GM12878 (cell line): Measurements from ENCODE around the gene COL3A1. TPM values are rescaled to one million over a fixed set of nuclear protein-coding genes. Genes with fewer than 3 reads are reported as not detected.

Source experiments
- ATAC-seq: fragments of 200-7000 bp; cut with Tn5 transposase; 3 replicates; pipeline ENCODE4 v1.9.1; 2020; ENCODE audit warnings: mild to moderate bottlenecking, moderate library complexity
- BruUV-seq: library from RNA; stranded (reverse); fragments of 400-500 nt; replicated peaks from 2 replicates; lab custom pipeline; 2021; lab: Mats Ljungman, UMichigan
- CTCF ChIA-PET: fragments of 300-600 bp; sonication (Branson Sonifier 250); formaldehyde crosslinking; extraction: SDS; loops from one replicate; lab custom pipeline; 2021; ENCODE audit warnings: inconsistent platforms; lab: Yijun Ruan, JAX
- POLR2A ChIA-PET: fragments of 350-600 bp; formaldehyde crosslinking; extraction: SDS; loops from one replicate; lab custom pipeline; 2021; ENCODE audit warnings: inconsistent platforms; lab: Charles Lee
- RAD21 ChIA-PET: fragments of 300-600 bp; sonication (Branson Sonifier 250); formaldehyde crosslinking; loops from one replicate; lab custom pipeline; 2023; ENCODE audit warnings: antibody characterized with exemption; ENCODE audit not compliant: unreplicated experiment; lab: Charles Lee
- SMC1A ChIA-PET: fragments of 300-600 bp; sonication (Branson Sonifier 250); formaldehyde crosslinking; loops from one replicate; lab custom pipeline; 2023; ENCODE audit not compliant: unreplicated experiment, uncharacterized antibody; lab: Charles Lee
- DNase-seq: peaks from one replicate; pipeline ENCODE4 v3.0.0-alpha.2; 2011; ENCODE audit warnings: low read depth, low spot score
- FAIRE-seq: peaks from 3 replicates; lab custom pipeline; 2011; peaks lifted over from hg19 to GRCh38; lab: Jason Lieb, UNC
- H2AFZ ChIP-seq: 2 replicates; pipeline ENCODE4 v1.6.0; 2011; ENCODE audit warnings: low read depth, low read length, control low read depth; ENCODE audit not compliant: control insufficient read depth
- H3K27ac ChIP-seq: 2 replicates; pipeline ENCODE4 v1.5.1; 2011; ENCODE audit warnings: control low read depth; ENCODE audit not compliant: control insufficient read depth, insufficient read depth
- H3K27me3 ChIP-seq, 2 experiments: replicated peaks in 1 of 2; 2 replicates each; pipeline versions ENCODE4 v1.6.0 to v1.6.1; 2011; ENCODE audit warnings: low read length in 1 of 2; ENCODE audit not compliant: control insufficient read depth in 2 of 2, insufficient read depth in 2 of 2
- H3K36me3 ChIP-seq, 2 experiments: 2 replicates each; pipeline ENCODE4 v1.5.1; 2011; ENCODE audit warnings: low read length in 1 of 2; ENCODE audit not compliant: control insufficient read depth in 2 of 2, insufficient read depth in 2 of 2
- H3K4me1 ChIP-seq: 2 replicates; pipeline ENCODE4 v1.6.1; 2011; ENCODE audit warnings: mild to moderate bottlenecking, low read length, moderate library complexity, mixed read lengths; ENCODE audit not compliant: control insufficient read depth, insufficient read depth
- H3K4me2 ChIP-seq: 2 replicates; pipeline ENCODE4 v1.6.0; 2011; ENCODE audit warnings: control low read depth; ENCODE audit not compliant: control insufficient read depth, insufficient read depth
- H3K4me3 ChIP-seq: fragments of 200-600 bp; sonication (generic); 2 replicates; pipeline ENCODE4 v1.5.1; 2016
- H3K79me2 ChIP-seq: 2 replicates; pipeline ENCODE4 v1.6.0; 2011; ENCODE audit warnings: low read length; ENCODE audit not compliant: control insufficient read depth, insufficient read depth
- H3K9ac ChIP-seq: 2 replicates; pipeline ENCODE4 v1.8.0; 2011; ENCODE audit warnings: low read length, control low read depth, mixed read lengths; ENCODE audit not compliant: control insufficient read depth, insufficient read depth
- H3K9me3 ChIP-seq: replicated peaks from 3 replicates; pipeline ENCODE4 v1.5.1; 2011; ENCODE audit warnings: mild to moderate bottlenecking, low read length; ENCODE audit not compliant: control insufficient read depth, insufficient read depth
- H4K20me1 ChIP-seq: 2 replicates; pipeline ENCODE4 v1.6.0; 2011; ENCODE audit not compliant: control insufficient read depth, insufficient read depth
- ATF2 ChIP-seq: IDR thresholded peaks from 2 replicates; pipeline ENCODE4 v1.6.1; 2012; ENCODE audit warnings: low read length, inconsistent platforms
- ATF7 ChIP-seq: fragments of 450-650 bp; IDR thresholded peaks from 2 replicates; pipeline ENCODE4 v1.6.1; 2016; ENCODE audit warnings: low read depth, mild to moderate bottlenecking
- BCL11A ChIP-seq: IDR thresholded peaks from 2 replicates; pipeline ENCODE4 v1.6.1; 2011; ENCODE audit warnings: low read depth, low read length
- EED ChIP-seq: sonication (generic); IDR thresholded peaks from 2 replicates; pipeline ENCODE4 v1.6.1; 2016; ENCODE audit warnings: antibody characterized with exemption, low read depth
- EGR1 ChIP-seq, 2 experiments: IDR thresholded peaks; 1 replicate in 1 of 2; 2 replicates in 1 of 2; pipeline ENCODE4 v1.6.1; 2011 to 2012; ENCODE audit warnings: low read depth in 2 of 2, low read length in 2 of 2, borderline replicate concordance in 1 of 2, mild to moderate bottlenecking in 1 of 2, moderate library complexity in 1 of 2
- ETV6 ChIP-seq, 2 experiments: fragments of 450-650 bp in 1 of 2; IDR thresholded peaks in 1 of 2; conservative IDR thresholded peaks in 1 of 2; 2 replicates each; pipeline ENCODE4 v1.6.1; 2014; ENCODE audit warnings: antibody characterized with exemption in 1 of 2, borderline replicate concordance in 1 of 2, low read depth in 1 of 2, mild to moderate bottlenecking in 1 of 2, moderate library complexity in 1 of 2
- GABPA ChIP-seq: IDR thresholded peaks from 2 replicates; pipeline ENCODE4 v1.6.1; 2014; ENCODE audit warnings: antibody characterized with exemption, low read depth, mild to moderate bottlenecking, inconsistent platforms
- IKZF1 ChIP-seq: fragments of 450-650 bp; conservative IDR thresholded peaks from 2 replicates; pipeline ENCODE4 v1.6.1; 2017; ENCODE audit warnings: antibody characterized with exemption, mild to moderate bottlenecking
- IKZF2 ChIP-seq, 2 experiments: fragments of 450-650 bp; IDR thresholded peaks; 2 replicates each; pipeline ENCODE4 v1.6.1; 2017; ENCODE audit warnings: mild to moderate bottlenecking in 2 of 2, moderate library complexity in 2 of 2
- JUNB ChIP-seq: IDR thresholded peaks from 2 replicates; pipeline ENCODE4 v1.6.1; 2016; ENCODE audit warnings: antibody characterized with exemption, mild to moderate bottlenecking
- MXI1 ChIP-seq: fragments of 150-350 bp; IDR thresholded peaks from 2 replicates; pipeline ENCODE4 v1.6.1; 2011; ENCODE audit warnings: low read depth, mild to moderate bottlenecking, inconsistent platforms, low read length, improper control_type of control experiment
- MYC ChIP-seq: IDR thresholded peaks from 2 replicates; pipeline ENCODE4 v1.6.1; 2011; ENCODE audit warnings: mild to moderate bottlenecking, low read length, moderate library complexity, inconsistent platforms; ENCODE audit not compliant: insufficient read depth, insufficient replicate concordance, insufficient read length, severe bottlenecking
- NBN ChIP-seq: fragments of 450-650 bp; IDR thresholded peaks from 2 replicates; pipeline ENCODE4 v1.6.1; 2016
- NFYB ChIP-seq: IDR thresholded peaks from 2 replicates; pipeline ENCODE4 v1.6.1; 2011; ENCODE audit warnings: low read depth, mild to moderate bottlenecking, low read length, improper control_type of control experiment, moderate library complexity; ENCODE audit not compliant: insufficient read depth
- NR2C1 ChIP-seq: fragments of 450-650 bp; IDR thresholded peaks from 2 replicates; pipeline ENCODE4 v1.6.1; 2017; ENCODE audit warnings: antibody characterized with exemption, mild to moderate bottlenecking, moderate library complexity
- PAX8 ChIP-seq: fragments of 450-650 bp; IDR thresholded peaks from 2 replicates; pipeline ENCODE4 v1.6.1; 2017; ENCODE audit warnings: mild to moderate bottlenecking, moderate library complexity
- RCOR1 ChIP-seq: conservative IDR thresholded peaks from 2 replicates; pipeline ENCODE4 v1.6.1; 2012; ENCODE audit warnings: low read depth, low read length, improper control_type of control experiment
- SIX5 ChIP-seq: IDR thresholded peaks from 2 replicates; pipeline ENCODE4 v1.6.1; 2011; ENCODE audit warnings: mild to moderate bottlenecking, low read depth, low read length, moderate library complexity; ENCODE audit not compliant: severe bottlenecking
- WGBS: methylation state at CpG from one replicate; pipeline ENCODE4 v1.1.6; 2016; ENCODE audit warnings: low lambda C conversion rate; ENCODE audit not compliant: insufficient replicate concordance, insufficient coverage; ENCODE audit errors: missing lambda C conversion rate; 5-methylcytosine and 5-hydroxymethylcytosine counted together
- in situ Hi-C: fragments of 300-500 bp; cut with MboI; formaldehyde crosslinking; loops from 9 replicates; pipeline ENCODE4 v1.14.3; 2018; ENCODE audit warnings: mixed read lengths
- intact Hi-C: fragments of 100-400 bp; cut with micrococcal nuclease; formaldehyde crosslinking; loops from one replicate; pipeline ENCODE4 v1.14.2; 2022; ENCODE audit not compliant: unreplicated experiment
- polyA plus RNA-seq, 11 experiments: library from polyadenylated mRNA; depleted of rRNA in 4 of 11; unstranded in 6 of 11; stranded (reverse) in 5 of 11; fragments of >200 nt; fragmentation: Nextera tagmentation in 4 of 11; fragmentation: Illumina TruSeq in 1 of 11; extraction: Ambion mirVana in 4 of 11; extraction: Trizol in 1 of 11; gene quantifications; 1 replicate in 1 of 11; 2 replicates in 10 of 11; pipeline versions ENCODE4 v1.2.1 to v1.2.3, GENCODE V29; 2011 to 2016; ENCODE audit warnings: inconsistent platforms in 2 of 11, missing spikeins in 2 of 11, low read depth in 1 of 11
- total RNA-seq, 4 experiments: library from RNA; depleted of rRNA in 3 of 4; stranded (reverse); fragments of >200 nt in 3 of 4; fragmentation: Illumina TruSeq in 1 of 4; extraction: Trizol in 1 of 4; gene quantifications; 2 replicates each; pipeline versions ENCODE4 v1.2.1 to v1.2.3, GENCODE V29; 2013 to 2021

COL3A1 gene
- total and polyA plus RNA-seq, 10 of the 15 experiments (the other 5 are each of a cell fraction or from before 2014, with no cell fraction given): 0.04 to 0.67 (median 0.10) TPM; not detected in 2

DNA sequence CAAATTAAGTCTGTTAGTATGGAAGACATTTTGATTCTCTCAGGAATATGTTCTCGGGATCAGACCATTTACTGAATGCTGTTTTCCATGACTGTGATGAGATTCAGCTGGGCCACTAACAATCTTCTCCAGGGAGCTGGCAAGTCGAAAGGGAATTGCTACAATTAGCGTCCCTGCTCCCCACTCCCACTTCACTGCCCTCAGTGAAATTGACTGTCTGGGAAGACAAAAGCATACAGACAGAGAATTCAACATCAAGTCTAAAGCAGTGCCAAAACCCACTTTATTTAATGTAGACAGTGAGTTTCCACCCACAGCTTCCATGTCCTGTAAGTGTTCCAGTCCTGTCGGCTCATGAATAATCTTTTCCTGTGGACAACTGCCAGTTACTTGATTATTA lies 34.0 kb upstream of the COL3A1 start (continued):
- TF ChIP-seq ETV6 (conservative IDR thresholded peaks at IDR 0.05 in 1 of 2, IDR thresholded peaks at IDR 0.05 in 1 of 2; ENCODE audit: borderline replicate concordance in 1 of 2, low read depth in 1 of 2): no peak

- Histone ChIP-seq H3K27me3 (no peaks in the 10 kb centered on the region), H3K9me3 (no peaks in the 10 kb centered on the region), H3K79me2 (no peaks in the 10 kb centered on the region), H3K4me1 (no peaks in the 10 kb centered on the region), H3K27ac (no peak overlapping the region), H3K36me3 (no peaks in the 10 kb centered on the region), H3K4me2 (no peak overlapping the region), H4K20me1 (no peaks in the 10 kb centered on the region), H3K9ac (no peak overlapping the region), H2AFZ (no peak overlapping the region), H3K4me3 (no peak overlapping the region)
- ChIA-PET RAD21 (no interaction called here), SMC1A (interaction anchor here (0.6 to 1.0 kb wide), 2 partner anchors 33 to 34 kb away, joined by 3 read pairs; no protein-coding TSS in a partner anchor), CTCF (no interaction called here), POLR2A (no interaction called here)
- in situ Hi-C loops (no loop called here), intact Hi-C loops (no loop called here)
- ATAC-seq: no peak
- no peak for DNase-seq
- WGBS: 58% methylated on average over 20 of the region's 21 CpGs
- FAIRE-seq: no peak
- BruUV-seq: no TSS peak
- TF ChIP-seq MXI1 (no peak), SIX5 (no peak), GABPA (no peak), EED (no peak), ATF7 (no peak), JUNB (no peak), ATF2 (no peak), MYC (no peak), NBN (no peak), EGR1 (IDR thresholded peaks at IDR 0.05; ENCODE audit: borderline replicate concordance in 1 of 2, low read depth in 2 of 2, low read length in 2 of 2) (no peak), NFYB (no peak), NR2C1 (no peak), IKZF2 (IDR thresholded peaks at IDR 0.05) (no peak), PAX8 (no peak), RCOR1 (no peak), BCL11A (no peak), IKZF1 (no peak)
- TF ChIP-seq, all 136 proteins: peak for 0
Measured at GRCh38 chr2:188944442-188944841, 29.7 kb upstream of the COL3A1 start.
